Left hindlimb (tissue), 1 donor: ENCODE measurements around the gene TPSD1.
"Not testable (repeated sequence)": the region's sequence is repeated elsewhere in the genome, so short reads cannot be mapped to it uniquely, and the experiment has no call there.

Experiments used
- DNase-seq: peaks from one replicate; pipeline ENCODE4 v3.0.0-alpha.2; 2018

Gene TPSD1

GRCh38 chr16:1283996-1284616 is 28.2 kb downstream of the TPSD1 start:
- no peak for DNase-seq

- DNase-seq: no peak
Measured at GRCh38 chr16:1285669-1286512, 30.0 kb downstream of the TPSD1 start.

GRCh38 chr16:1286513-1287094 is 30.7 kb downstream of the TPSD1 start:
- no peak for DNase-seq

DNA sequence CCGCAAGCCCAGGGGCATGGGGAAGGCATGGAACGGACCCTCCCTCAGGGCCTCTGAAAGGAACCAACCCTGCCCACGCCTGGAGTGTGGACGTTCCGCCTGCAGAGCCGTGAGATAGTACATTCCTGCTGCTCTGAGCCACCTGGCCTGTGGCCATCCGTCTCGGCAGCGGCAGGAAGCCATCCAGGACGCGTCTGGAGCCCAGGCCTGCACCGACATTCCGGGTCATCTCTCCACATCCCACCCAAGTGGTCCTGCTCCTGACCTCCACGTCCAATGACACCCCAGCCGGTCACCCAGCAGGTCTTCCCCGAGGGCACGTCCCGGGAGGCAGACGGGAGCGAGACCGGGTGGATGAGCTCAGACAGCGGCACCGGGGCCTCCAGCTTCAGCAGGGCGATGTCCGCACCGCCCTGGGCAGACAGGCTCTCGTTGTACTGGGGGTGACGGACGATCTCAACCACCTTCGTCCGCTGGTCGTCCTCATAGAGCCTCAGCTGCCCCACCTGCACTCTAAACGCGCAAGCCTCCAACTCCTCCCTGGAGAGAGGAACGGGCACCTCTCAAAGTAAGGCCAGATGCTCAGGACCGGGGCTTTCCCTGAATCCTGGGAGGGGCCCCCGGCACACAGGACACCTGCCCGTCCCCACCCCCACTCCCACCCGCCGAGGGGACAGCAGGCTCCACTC is 32.3 kb downstream of the TPSD1 start:
- DNase-seq: no peak

DNA sequence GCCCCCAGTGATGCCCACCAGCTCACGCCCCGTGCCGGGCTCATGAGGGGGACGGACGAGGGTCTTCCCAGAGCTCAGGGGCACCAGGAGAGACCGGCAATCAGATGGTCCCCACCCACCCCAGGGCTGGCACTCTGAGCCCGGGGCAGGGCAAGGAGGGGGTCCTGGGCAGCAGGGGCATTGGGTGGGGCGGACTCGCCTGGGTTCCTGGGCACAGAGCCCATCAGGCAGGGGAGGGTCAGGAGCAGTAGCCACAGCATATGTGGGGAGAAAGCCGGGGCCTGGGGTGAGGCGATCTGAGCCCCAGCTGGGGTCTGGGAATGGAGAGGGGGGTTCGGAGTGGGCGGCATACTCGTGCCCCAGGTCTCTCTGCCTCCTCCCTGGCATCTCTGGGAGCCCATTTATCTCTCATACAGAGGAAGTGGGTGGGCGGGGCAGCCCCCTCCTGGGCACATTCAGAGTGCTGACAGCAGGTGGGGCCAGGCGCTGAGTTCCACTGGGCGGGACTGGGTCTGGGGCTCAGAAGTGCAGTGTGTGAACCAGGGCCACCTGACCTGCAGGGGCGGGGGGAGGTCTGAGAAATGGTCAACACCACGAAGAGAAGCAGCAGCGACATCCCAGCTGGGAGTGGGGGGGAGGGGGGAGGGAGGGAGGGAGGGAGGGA is 33.1 kb downstream of the TPSD1 start:
- no peak for DNase-seq

DNA sequence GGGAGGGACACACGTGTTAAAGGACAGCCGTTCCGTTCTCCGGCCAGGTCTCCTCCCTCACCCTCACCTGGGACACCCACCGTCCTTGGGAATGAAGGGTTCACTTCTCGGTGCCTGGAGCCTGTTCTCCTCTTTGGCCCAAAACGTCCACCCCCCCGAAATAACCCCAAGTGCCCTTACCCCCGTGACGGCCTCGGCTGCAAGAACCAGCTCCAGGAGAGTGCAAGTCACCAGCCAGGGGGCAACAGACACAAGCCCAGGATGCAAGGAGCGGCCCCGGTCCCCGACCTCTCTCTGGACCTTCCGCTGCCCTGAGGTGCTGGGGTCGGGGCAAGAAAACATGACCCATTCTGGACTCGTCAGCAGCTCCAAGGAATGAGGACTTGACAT is 33.6 kb downstream of the TPSD1 start:
- no peak for DNase-seq

DNA sequence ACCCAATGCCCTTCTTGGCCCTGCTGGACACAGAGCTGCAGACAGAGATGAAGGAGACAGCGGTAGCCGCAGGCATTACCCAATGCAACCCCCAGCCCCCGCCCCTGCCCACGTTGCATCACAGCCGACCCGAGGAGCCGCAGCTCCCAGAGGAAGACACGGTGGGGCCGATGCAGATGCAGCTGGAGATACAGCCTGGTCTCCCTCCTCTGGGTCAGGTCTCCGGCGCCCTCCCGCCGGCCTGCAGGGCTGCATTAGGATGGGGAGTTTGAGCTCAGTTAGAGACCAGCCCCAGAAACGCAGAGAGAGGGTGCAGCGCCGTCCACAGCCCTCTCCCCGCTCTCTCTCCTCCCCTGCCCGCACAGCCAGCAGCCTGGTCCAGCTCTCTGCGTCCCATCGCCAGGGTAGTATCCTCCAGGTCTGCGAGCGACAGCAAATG is 34.2 kb downstream of the TPSD1 start:
- no peak for DNase-seq

DNA sequence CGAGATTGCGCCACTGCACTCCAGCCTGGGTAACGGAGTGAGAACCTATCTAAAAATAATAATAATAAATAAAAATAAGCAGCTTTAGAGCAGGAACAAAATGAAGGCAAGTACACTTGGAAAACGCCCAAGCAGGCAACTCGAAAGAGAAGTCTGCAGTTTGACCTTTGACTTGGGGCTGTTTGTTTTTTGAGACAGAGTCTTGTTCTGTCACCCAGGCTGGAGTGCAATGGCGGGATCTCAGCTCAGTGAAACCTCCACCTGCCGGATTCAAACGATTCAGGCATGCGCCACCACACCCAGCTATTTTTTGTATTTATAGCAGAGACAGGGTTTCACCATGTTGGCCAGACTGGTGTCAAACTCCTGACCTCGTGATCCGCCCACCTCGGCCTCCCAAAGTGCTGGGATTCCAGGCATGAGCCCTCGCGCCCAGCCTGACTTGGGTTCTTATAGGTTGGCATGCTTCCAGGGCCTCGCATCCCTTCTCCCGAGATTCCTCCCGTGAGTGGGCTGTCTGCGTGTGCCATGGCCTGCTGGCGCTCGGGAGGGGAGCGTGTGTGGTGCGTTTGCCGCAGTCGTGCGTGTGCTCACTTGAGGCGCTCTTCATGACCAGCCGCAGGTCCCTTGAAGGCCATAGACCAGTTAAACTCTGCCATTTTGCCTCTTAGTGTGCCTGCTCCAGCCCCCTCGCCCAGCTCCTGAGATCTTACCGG is 35.1 kb downstream of the TPSD1 start:
- DNase-seq: no peak

- no peak for DNase-seq
Measured at GRCh38 chr16:1291576-1291974, 35.7 kb downstream of the TPSD1 start.

DNA sequence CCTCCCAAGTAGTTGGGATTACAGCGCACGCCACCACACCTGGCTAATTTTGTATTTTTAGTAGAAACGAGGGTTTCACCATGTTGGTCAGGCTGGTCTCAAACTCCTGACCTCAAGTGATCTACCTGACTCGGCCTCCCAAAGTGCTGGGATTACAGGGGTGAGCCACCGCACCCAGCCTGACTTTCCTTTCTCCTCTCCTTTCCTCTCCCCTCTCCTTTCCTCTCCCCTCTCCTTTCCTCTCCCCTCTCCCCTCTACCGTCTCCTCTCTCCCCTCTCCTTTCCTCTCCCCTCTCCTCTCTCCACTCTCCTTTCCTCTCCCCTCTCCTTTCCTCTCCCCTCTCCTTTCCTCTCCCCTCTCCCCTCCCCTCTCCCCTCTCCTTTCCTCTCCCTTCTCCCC is 36.3 kb downstream of the TPSD1 start:
- not testable (repeated sequence) for DNase-seq

DNA sequence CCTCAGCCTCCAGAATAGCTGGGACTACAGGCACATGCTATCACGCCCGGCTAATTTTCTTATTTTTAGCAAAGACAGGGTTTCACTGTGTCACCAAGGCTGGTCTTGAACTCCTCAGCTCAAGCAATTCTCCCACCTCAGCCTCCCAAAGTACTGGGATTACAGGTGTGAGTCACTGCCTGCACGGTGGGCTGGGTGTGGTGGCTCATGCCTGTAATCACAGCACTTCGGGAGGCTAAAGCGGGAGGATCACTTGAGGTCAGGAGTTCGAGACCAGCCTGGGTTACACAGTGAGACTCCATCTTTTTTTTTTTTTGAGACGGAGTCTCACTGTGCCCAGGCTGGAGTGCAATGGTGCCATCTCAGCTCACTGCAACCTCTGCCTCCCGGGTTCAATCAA is 36.9 kb downstream of the TPSD1 start:
- DNase-seq: not testable (repeated sequence)

DNA sequence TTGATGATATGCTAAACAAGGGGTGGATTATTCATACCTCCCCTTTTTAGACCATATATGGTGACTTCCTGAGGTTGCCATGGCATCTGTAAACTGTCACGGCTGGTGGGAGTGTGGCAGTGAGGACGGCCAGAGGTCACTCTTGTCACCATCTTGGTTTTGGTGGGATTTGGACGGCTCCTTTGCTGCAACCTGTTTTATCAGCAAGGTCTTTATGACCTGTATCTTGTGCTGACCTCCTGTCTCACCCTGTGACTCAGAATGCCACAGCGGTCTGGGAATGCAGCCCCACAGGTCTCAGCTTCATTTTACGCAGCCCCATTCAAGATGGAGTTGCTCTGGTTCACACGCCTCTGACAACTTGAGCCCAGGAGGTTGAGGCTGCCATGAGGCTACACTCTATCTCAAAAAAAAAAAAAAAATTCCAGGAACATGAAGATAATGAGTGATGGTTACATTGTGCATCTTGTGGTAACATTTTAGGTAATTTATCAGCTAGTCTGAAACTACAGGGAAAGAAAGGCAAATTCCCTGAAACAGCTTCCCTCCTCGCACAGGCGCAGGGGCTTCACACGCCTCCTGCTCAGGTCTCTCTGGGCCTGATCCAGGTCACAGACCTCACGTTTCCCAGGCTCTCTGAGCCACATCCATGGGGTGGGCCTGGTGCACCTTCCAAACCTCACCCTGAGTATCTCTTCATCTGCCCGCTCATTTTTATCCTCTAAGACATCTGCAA is 38.2 kb downstream of the TPSD1 start:
- DNase-seq: no peak

GRCh38 chr16:1295465-1295864 is 39.6 kb downstream of the TPSD1 start:
- DNase-seq: no peak

- DNase-seq: not testable (repeated sequence)
Measured at GRCh38 chr16:1296688-1297017, 40.8 kb downstream of the TPSD1 start.

DNA sequence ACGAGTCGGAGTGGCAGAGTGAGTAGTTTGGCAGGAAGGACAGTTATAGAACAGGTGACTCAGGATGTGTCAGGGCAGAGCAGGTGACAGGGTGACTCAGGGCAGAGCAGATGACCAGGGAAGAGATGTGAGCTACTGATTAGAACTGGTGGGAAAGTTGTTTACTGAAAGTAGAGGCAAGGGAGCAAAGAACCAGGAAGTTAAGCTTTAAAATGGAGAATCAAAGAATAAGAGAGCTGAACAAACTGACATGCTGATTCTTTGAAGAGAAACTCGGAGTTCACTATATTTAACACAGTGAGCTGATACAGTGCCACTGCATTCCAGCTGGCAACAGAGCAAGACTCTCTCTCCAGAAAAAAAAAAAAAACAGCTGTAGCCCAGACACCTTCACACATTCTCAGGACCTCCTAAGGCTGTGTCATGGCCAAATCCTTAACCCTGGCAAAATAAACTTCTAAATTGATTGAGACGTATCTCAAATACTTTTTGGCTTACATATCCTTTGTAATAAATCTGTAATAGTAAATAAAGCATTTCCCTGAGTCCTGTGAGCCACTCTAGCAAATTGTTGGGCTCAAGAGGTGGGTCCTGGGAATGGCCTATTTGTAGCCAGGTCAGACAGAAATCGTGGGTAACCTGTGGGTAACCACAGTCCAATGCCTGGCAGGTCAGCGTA is 41.3 kb downstream of the TPSD1 start:
- no peak for DNase-seq

- no peak for DNase-seq
Measured at GRCh38 chr16:1298406-1298805, 42.5 kb downstream of the TPSD1 start.

GRCh38 chr16:1299012-1299867 is 43.4 kb downstream of the TPSD1 start:
- no peak for DNase-seq

DNA sequence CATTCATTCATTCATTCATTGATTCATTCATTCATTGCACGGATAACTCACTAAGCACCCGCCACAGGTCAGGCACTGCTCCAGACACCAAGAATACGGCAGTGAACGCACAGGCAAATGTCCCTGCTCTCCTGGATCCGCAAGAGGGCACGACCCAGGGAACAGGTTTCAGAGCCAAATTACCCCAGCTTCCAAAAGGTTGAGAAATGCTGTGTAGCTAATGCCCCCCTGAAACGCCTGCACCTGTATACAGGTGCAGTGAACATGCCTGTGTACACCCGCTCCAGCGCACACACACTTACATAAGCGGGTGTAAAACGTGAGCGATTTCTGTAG is 44.0 kb downstream of the TPSD1 start:
- no peak for DNase-seq

- DNase-seq: no peak
Measured at GRCh38 chr16:1300664-1301476, 45.0 kb downstream of the TPSD1 start.
